ENCODE results near the gene GGT5.

Gene GGT5

DNA sequence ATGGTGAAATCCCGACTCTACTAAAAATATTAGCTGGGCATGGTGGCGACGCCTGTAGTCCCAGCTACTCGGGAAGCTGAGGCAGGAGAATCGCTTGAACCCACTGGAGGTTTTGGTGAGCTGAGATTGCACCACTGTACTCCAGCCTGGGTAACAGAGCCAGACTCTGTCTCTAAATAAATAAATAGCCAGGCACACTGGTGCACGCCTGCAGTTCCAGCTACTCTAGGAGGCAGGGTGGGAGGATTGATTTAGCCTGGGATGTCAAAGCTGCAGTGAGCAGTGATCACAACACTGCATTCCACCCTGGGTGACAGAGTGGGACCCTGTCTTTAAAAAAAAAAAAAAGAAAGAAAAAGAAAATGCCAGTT lies 46.2 kb downstream of the GGT5 start:
- H3K4me3 ChIP-seq (ENCODE audit: low read depth, low read length): no peak overlapping the region
- no peaks in the 10 kb centered on the region for H3K9me3 ChIP-seq (ENCODE audit: control insufficient read depth, insufficient read depth, low read length)
- no peak overlapping the region for H3K27ac ChIP-seq (ENCODE audit: low read depth, low read length)
- no peaks in the 10 kb centered on the region for H3K4me1 ChIP-seq (ENCODE audit: control insufficient read depth, insufficient read depth, low read length)
- H3K36me3 ChIP-seq (ENCODE audit: control insufficient read depth, insufficient read depth, low read length): no peaks in the 10 kb centered on the region
- H3K9ac ChIP-seq (ENCODE audit: low read depth, low read length): no peak overlapping the region
- no peaks in the 10 kb centered on the region for H3K27me3 ChIP-seq (ENCODE audit: control insufficient read depth, insufficient read depth, low read length)

- no peak overlapping the region for H3K27ac ChIP-seq (ENCODE audit: low read depth, low read length)
- H3K27me3 ChIP-seq (ENCODE audit: control insufficient read depth, insufficient read depth, low read length): no peaks in the 10 kb centered on the region
- no peak overlapping the region for H3K4me3 ChIP-seq (ENCODE audit: low read depth, low read length)
- H3K36me3 ChIP-seq (ENCODE audit: control insufficient read depth, insufficient read depth, low read length): no peaks in the 10 kb centered on the region
- no peaks in the 10 kb centered on the region for H3K9me3 ChIP-seq (ENCODE audit: control insufficient read depth, insufficient read depth, low read length)
- H3K4me1 ChIP-seq (ENCODE audit: control insufficient read depth, insufficient read depth, low read length): no peaks in the 10 kb centered on the region
- H3K9ac ChIP-seq (ENCODE audit: low read depth, low read length): no peak overlapping the region
Observed at GRCh38 chr22:24191893-24192292, 53.0 kb downstream of the GGT5 start.

DNA sequence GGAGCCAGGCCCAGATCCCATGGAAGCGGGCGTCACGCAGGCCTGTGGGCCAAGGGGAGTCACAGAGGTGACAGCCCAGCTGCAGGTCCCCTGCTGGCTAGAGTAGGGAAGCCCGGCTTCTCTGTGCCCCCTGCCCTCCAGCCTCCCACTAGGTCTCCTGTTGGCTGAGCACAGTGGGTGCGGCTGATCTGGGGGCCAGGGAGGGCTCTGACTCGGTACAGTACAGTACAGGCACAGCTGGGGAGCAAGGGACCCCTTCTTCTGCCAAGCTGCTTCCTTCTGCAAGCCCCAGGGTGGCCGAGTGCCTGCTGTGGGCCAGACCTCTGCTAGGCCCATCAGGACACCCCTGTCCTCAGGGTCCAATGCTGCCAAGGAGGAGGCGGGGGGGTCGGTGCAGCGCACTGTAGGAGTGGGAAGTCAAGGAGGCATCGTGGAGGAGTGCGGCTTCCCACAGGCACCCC lies 53.5 kb downstream of the GGT5 start:
- no peaks in the 10 kb centered on the region for H3K27me3 ChIP-seq (ENCODE audit: control insufficient read depth, insufficient read depth, low read length)
- no peaks in the 10 kb centered on the region for H3K4me1 ChIP-seq (ENCODE audit: control insufficient read depth, insufficient read depth, low read length)
- H3K27ac ChIP-seq (ENCODE audit: low read depth, low read length): no peak overlapping the region
- no peaks in the 10 kb centered on the region for H3K36me3 ChIP-seq (ENCODE audit: control insufficient read depth, insufficient read depth, low read length)
- H3K9ac ChIP-seq (ENCODE audit: low read depth, low read length): no peak overlapping the region
- no peak overlapping the region for H3K4me3 ChIP-seq (ENCODE audit: low read depth, low read length)
- no peaks in the 10 kb centered on the region for H3K9me3 ChIP-seq (ENCODE audit: control insufficient read depth, insufficient read depth, low read length)

- Histone ChIP-seq H3K27me3 (ENCODE audit: control insufficient read depth, insufficient read depth, low read length) (no peaks in the 10 kb centered on the region), H3K9me3 (ENCODE audit: control insufficient read depth, insufficient read depth, low read length) (no peaks in the 10 kb centered on the region), H3K9ac (ENCODE audit: low read depth, low read length) (no peak overlapping the region), H3K4me3 (ENCODE audit: low read depth, low read length) (no peak overlapping the region), H3K36me3 (ENCODE audit: control insufficient read depth, insufficient read depth, low read length) (no peaks in the 10 kb centered on the region), H3K4me1 (ENCODE audit: control insufficient read depth, insufficient read depth, low read length) (no peaks in the 10 kb centered on the region), H3K27ac (ENCODE audit: low read depth, low read length) (no peak overlapping the region)
Observed at GRCh38 chr22:24190596-24191208, 54.2 kb downstream of the GGT5 start.

GRCh38 chr22:24190159-24190540 lies 54.7 kb downstream of the GGT5 start:
- no peaks in the 10 kb centered on the region for H3K36me3 ChIP-seq (ENCODE audit: control insufficient read depth, insufficient read depth, low read length)
- H3K27me3 ChIP-seq (ENCODE audit: control insufficient read depth, insufficient read depth, low read length): no peaks in the 10 kb centered on the region
- H3K9me3 ChIP-seq (ENCODE audit: control insufficient read depth, insufficient read depth, low read length): no peaks in the 10 kb centered on the region
- no peak overlapping the region for H3K4me3 ChIP-seq (ENCODE audit: low read depth, low read length)
- H3K4me1 ChIP-seq (ENCODE audit: control insufficient read depth, insufficient read depth, low read length): no peaks in the 10 kb centered on the region
- no peak overlapping the region for H3K27ac ChIP-seq (ENCODE audit: low read depth, low read length)
- no peak overlapping the region for H3K9ac ChIP-seq (ENCODE audit: low read depth, low read length)

DNA sequence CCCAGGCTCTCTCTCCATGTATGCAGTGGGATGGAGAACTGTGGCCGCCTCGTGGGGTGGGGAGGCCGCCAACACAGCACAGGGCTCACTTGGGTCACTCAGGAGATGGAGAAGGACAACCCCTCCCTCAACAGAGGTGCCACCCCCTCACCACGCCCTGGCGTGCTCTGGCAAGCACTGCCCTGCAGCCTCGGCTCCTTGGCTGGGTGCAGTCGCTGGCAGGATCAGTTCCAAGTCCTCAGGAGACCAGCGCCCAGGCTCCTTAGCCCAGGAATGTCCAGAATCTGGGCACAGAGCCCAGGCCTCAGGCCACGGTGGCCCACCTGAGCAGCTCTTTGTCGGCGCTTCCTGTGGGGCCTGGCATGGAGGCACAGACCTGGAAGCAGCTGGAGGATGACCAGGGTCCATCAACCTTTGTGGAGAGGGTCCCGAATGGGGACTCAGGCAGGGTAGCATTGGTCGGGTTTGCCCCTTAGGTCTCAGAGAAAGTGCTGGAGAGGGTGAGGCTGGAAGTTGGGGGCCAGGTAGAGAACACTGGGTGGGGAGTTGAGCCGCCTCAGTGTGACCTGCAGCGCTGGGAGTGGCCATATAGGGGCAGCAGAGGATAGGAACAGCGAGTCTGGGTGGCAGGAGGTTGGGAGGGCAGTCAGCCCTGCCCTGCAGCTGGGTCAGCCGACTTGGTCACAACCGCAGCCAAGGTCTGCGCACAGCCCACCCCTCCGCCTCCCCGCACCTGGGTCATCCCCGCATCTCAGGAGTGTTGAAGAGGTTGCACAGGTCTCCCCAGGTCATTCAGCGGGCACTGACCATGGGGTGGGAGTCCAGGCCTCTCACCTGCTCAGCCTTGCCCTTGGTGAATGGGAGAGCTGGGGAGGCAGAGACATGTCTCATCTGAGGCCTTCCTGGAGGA lies 55.4 kb downstream of the GGT5 start:
- Histone ChIP-seq H3K4me3 (ENCODE audit: low read depth, low read length) (no peak overlapping the region), H3K9me3 (ENCODE audit: control insufficient read depth, insufficient read depth, low read length) (no peaks in the 10 kb centered on the region), H3K36me3 (ENCODE audit: control insufficient read depth, insufficient read depth, low read length) (no peaks in the 10 kb centered on the region), H3K4me1 (ENCODE audit: control insufficient read depth, insufficient read depth, low read length) (no peaks in the 10 kb centered on the region), H3K27ac (ENCODE audit: low read depth, low read length) (no peak overlapping the region), H3K9ac (ENCODE audit: low read depth, low read length) (no peak overlapping the region), H3K27me3 (ENCODE audit: control insufficient read depth, insufficient read depth, low read length) (no peaks in the 10 kb centered on the region)

GRCh38 chr22:24188705-24189248 lies 56.1 kb downstream of the GGT5 start:
- Histone ChIP-seq H3K27me3 (ENCODE audit: control insufficient read depth, insufficient read depth, low read length) (no peaks in the 10 kb centered on the region), H3K27ac (ENCODE audit: low read depth, low read length) (no peak overlapping the region), H3K4me3 (ENCODE audit: low read depth, low read length) (no peak overlapping the region), H3K4me1 (ENCODE audit: control insufficient read depth, insufficient read depth, low read length) (no peaks in the 10 kb centered on the region), H3K36me3 (ENCODE audit: control insufficient read depth, insufficient read depth, low read length) (no peaks in the 10 kb centered on the region), H3K9me3 (ENCODE audit: control insufficient read depth, insufficient read depth, low read length) (no peaks in the 10 kb centered on the region), H3K9ac (ENCODE audit: low read depth, low read length) (no peak overlapping the region)

- no peak overlapping the region for H3K4me3 ChIP-seq (ENCODE audit: low read depth, low read length)
- H3K4me1 ChIP-seq (ENCODE audit: control insufficient read depth, insufficient read depth, low read length): no peaks in the 10 kb centered on the region
- no peaks in the 10 kb centered on the region for H3K27me3 ChIP-seq (ENCODE audit: control insufficient read depth, insufficient read depth, low read length)
- no peaks in the 10 kb centered on the region for H3K9me3 ChIP-seq (ENCODE audit: control insufficient read depth, insufficient read depth, low read length)
- H3K27ac ChIP-seq (ENCODE audit: low read depth, low read length): no peak overlapping the region
- no peak overlapping the region for H3K9ac ChIP-seq (ENCODE audit: low read depth, low read length)
- no peaks in the 10 kb centered on the region for H3K36me3 ChIP-seq (ENCODE audit: control insufficient read depth, insufficient read depth, low read length)
Observed at GRCh38 chr22:24187731-24188644, 56.9 kb downstream of the GGT5 start.

DNA sequence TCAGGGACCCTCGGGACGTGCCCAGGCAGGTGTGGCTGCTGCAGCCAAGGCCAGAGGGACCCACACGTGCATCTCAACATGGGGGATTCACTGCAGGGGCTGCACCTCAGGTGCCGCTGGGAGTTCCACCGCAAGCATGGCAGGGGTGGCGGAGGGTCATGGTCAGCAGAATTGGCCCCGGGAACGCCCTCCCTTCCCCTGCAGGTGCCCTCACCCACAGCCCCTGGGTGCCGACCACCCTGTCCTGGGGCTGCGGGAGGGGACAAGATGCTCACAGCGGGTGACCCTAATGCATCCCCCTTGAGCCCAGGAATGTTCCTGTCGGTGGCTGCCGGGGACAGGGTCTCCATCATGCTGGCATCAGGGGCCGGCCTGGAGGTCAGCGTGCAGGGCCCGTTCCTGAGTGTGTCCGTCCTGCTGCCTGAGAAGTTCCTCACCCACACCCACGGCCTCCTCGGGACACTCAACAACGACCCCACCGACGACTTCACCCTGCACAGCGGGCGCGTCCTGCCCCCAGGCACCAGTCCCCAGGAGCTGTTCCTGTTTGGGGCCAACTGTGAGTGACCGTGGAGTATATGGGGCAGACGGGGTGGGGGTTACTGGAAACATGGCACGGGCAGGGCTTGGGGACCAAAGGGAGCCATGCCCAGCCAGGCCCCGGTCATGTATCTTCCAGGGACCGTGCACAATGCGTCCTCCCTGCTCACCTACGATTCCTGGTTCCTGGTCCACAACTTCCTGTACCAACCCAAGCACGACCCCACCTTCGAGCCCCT lies 57.8 kb downstream of the GGT5 start:
- Histone ChIP-seq H3K27me3 (ENCODE audit: control insufficient read depth, insufficient read depth, low read length) (no peaks in the 10 kb centered on the region), H3K27ac (ENCODE audit: low read depth, low read length) (no peak overlapping the region), H3K4me3 (ENCODE audit: low read depth, low read length) (no peak overlapping the region), H3K9ac (ENCODE audit: low read depth, low read length) (no peak overlapping the region), H3K4me1 (ENCODE audit: control insufficient read depth, insufficient read depth, low read length) (no peaks in the 10 kb centered on the region), H3K36me3 (ENCODE audit: control insufficient read depth, insufficient read depth, low read length) (no peaks in the 10 kb centered on the region), H3K9me3 (ENCODE audit: control insufficient read depth, insufficient read depth, low read length) (no peaks in the 10 kb centered on the region)

DNA sequence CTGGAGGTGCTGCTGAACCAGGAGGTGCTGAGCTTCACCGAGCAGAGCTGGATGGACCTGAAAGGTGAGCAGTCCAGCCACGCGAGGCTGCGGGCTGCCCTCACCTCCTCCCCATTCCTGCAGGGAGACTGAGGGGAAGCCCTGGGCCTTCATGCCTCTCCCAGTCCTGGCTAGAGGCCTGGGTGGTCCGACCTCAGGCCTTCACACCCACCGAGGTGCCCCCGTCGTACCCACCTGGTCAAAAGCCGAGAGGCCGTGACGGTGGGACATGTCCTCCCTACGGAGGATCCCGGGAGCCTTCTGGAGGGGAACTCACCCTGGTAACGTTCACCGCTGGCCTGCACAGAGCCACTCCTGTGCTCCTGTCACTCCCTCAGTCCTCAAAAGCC lies 58.5 kb downstream of the GGT5 start:
- Histone ChIP-seq H3K9ac (ENCODE audit: low read depth, low read length) (no peak overlapping the region), H3K4me3 (ENCODE audit: low read depth, low read length) (no peak overlapping the region), H3K4me1 (ENCODE audit: control insufficient read depth, insufficient read depth, low read length) (0 out of 2 replicates have a peak, but pooled peaks cover 7% of the 10 kb centered on the region), H3K27me3 (ENCODE audit: control insufficient read depth, insufficient read depth, low read length) (no peaks in the 10 kb centered on the region), H3K9me3 (ENCODE audit: control insufficient read depth, insufficient read depth, low read length) (no peaks in the 10 kb centered on the region), H3K36me3 (ENCODE audit: control insufficient read depth, insufficient read depth, low read length) (no peaks in the 10 kb centered on the region), H3K27ac (ENCODE audit: low read depth, low read length) (no peak overlapping the region)
